ENCODE results near the gene MCF2L.

Gene MCF2L

DNA sequence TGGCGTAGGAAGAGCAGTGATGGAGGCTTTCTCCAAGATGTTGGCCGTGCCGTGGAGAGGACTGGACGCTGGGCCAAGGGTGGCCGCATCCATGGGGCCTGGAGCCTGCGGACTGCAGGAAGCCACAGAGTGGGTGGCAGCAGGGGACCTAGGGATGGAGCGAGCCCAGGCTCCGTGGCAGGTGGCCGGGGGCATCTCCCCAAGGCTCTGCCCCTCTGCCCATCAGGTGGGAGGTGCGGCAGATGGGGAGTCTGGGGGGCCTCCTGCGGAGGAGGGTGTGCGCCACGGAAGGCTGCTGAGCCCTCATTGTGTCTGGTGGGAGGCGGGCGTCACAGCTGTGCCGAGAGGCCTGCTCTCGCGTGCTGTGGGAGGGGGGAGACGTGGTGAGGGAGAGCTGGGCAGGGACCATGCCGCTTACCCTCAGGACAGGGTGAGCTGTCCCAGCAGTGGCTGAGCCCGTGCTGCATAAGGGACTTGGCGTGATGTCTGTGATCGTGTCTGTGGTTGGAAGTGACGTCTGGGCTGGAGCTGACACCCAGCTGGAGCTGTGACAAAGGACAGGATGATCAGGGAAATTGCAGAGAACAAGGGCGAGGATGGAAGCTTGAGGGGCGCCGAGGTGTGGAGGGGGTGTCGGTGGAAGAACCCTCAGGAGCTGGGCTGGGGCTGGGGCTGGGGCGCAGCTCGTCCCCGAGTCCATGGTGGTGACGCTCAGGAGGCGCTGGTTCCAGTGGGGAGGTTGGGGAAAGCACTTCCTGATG, 13.4 kb downstream of the MCF2L start:
- H3K9me3 ChIP-seq (ENCODE audit: control insufficient read depth, insufficient read depth, low read depth, low read length): no peaks in the 10 kb centered on the region
- peaks cover 22% of the 10 kb centered on the region; the same call in 1 of the 2 replicates for H3K4me1 ChIP-seq (ENCODE audit: control insufficient read depth, insufficient read depth, low read length)
- no peak overlapping the region for H3K9ac ChIP-seq (ENCODE audit: low read length)
- H3K4me3 ChIP-seq (ENCODE audit: low read depth, low read length): no peak overlapping the region
- H3K27ac ChIP-seq (ENCODE audit: low read depth, low read length): no peak overlapping the region
- H3K27me3 ChIP-seq (ENCODE audit: control insufficient read depth, insufficient read depth, low read length): no peaks in the 10 kb centered on the region; the same call in 1 of the 2 replicates
- H3K36me3 ChIP-seq (ENCODE audit: control insufficient read depth, insufficient read depth, low read length): no peaks in the 10 kb centered on the region

DNA sequence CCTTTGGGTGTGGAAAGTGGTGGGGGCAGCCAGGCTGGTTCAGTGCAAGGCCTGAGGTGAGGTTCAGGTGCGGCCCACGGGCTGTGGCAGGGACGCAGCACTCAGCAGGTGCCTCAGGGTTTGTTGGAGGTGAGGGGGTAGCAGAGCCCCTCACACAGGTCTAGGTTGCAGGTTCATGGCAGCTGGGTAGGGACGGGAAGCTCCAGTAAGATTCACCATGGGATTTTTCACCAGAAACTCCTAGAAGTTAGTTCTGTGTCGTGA, 14.0 kb downstream of the MCF2L start:
- no peaks in the 10 kb centered on the region for H3K36me3 ChIP-seq (ENCODE audit: control insufficient read depth, insufficient read depth, low read length)
- H3K27ac ChIP-seq (ENCODE audit: low read depth, low read length): no peak overlapping the region
- no peak overlapping the region for H3K4me3 ChIP-seq (ENCODE audit: low read depth, low read length)
- H3K4me1 ChIP-seq (ENCODE audit: control insufficient read depth, insufficient read depth, low read length): peaks cover 22% of the 10 kb centered on the region; the same call in 1 of the 2 replicates
- H3K27me3 ChIP-seq (ENCODE audit: control insufficient read depth, insufficient read depth, low read length): no peaks in the 10 kb centered on the region; the same call in 1 of the 2 replicates
- no peak overlapping the region for H3K9ac ChIP-seq (ENCODE audit: low read length)
- no peaks in the 10 kb centered on the region for H3K9me3 ChIP-seq (ENCODE audit: control insufficient read depth, insufficient read depth, low read depth, low read length)

GRCh38 chr13:112983428-112984196, 14.6 kb downstream of the MCF2L start:
- H3K27ac ChIP-seq (ENCODE audit: low read depth, low read length): no peak overlapping the region
- H3K9me3 ChIP-seq (ENCODE audit: control insufficient read depth, insufficient read depth, low read depth, low read length): no peaks in the 10 kb centered on the region
- H3K36me3 ChIP-seq (ENCODE audit: control insufficient read depth, insufficient read depth, low read length): no peaks in the 10 kb centered on the region
- H3K4me1 ChIP-seq (ENCODE audit: control insufficient read depth, insufficient read depth, low read length): peaks cover 22% of the 10 kb centered on the region; the same call in 1 of the 2 replicates
- H3K27me3 ChIP-seq (ENCODE audit: control insufficient read depth, insufficient read depth, low read length): no peaks in the 10 kb centered on the region; the same call in 1 of the 2 replicates
- no peak overlapping the region for H3K4me3 ChIP-seq (ENCODE audit: low read depth, low read length)
- no peak overlapping the region for H3K9ac ChIP-seq (ENCODE audit: low read length)

DNA sequence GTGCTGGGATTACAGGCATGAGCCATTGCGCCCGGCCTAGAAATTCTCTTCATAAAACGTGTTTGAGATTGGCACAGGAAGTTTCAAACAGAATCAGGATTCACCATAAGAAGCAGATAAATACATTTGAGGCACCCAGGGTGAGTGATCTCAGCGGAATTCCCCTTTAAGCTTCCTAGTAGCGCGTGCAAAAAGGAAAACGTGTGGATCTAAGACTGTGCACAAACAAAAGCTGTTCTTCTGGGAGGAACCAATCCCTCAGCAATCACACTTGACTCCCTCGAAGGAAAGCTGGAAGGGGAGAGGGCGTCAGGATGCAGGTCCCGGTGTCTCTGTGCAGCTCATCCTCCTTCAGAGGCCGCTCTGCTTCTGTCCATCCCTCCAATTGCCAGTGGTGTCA, 15.5 kb downstream of the MCF2L start:
- Histone ChIP-seq H3K36me3 (ENCODE audit: control insufficient read depth, insufficient read depth, low read length) (no peaks in the 10 kb centered on the region), H3K4me3 (ENCODE audit: low read depth, low read length) (no peak overlapping the region), H3K4me1 (ENCODE audit: control insufficient read depth, insufficient read depth, low read length) (peaks cover 17% of the 10 kb centered on the region; the same call in 1 of the 2 replicates), H3K27ac (ENCODE audit: low read depth, low read length) (no peak overlapping the region), H3K9me3 (ENCODE audit: control insufficient read depth, insufficient read depth, low read depth, low read length) (peaks cover under 1% of the 10 kb centered on the region; the same call in 1 of the 2 replicates), H3K27me3 (ENCODE audit: control insufficient read depth, insufficient read depth, low read length) (no peaks in the 10 kb centered on the region; the same call in 1 of the 2 replicates), H3K9ac (ENCODE audit: low read length) (no peak overlapping the region)

DNA sequence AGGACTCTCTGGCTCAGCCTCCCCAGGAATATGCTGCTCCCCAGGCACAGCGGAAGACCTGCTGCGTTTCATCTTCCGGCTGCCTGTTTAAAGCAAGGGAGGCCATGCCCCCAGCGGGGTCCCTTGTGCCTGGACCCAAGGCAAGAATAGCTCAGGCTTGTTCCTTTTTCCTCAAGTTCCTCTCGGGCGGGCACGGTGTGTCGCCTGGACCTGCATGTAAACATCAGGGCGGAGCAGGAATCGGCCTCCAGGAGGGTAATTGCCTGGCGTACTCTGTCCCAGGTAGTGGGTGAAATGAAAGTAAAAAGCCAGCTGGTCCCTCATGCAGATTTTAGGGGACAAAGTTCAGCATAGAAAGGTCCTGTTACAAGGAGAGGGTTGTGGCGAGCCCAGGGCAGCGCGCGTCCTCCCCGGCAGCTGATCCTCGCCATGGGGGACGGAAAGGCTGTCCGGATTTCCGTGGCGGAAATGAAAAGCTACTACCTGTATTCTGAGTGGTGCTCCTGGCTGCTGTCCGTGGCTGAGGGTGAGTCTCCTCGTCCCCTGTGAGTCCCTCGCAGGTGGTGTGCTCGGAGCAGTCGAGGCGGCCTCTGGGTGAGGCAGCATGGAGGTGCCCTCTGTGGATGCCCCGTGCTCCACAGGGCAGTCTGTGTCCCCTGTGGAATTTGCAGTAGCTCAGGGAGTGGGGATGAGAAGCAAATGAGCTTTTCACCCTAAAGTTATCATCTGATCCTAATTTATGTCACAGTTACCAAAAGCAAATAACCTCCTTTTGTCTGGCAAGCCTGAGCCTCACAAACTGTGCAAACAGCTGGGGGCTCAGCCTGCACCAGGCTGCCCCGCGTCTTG, 16.2 kb downstream of the MCF2L start:
- peaks cover 17% of the 10 kb centered on the region; the same call in 1 of the 2 replicates for H3K4me1 ChIP-seq (ENCODE audit: control insufficient read depth, insufficient read depth, low read length)
- H3K9ac ChIP-seq (ENCODE audit: low read length): no peak overlapping the region
- H3K9me3 ChIP-seq (ENCODE audit: control insufficient read depth, insufficient read depth, low read depth, low read length): peaks cover 7% of the 10 kb centered on the region; the same call in 1 of the 2 replicates
- H3K36me3 ChIP-seq (ENCODE audit: control insufficient read depth, insufficient read depth, low read length): no peaks in the 10 kb centered on the region
- no peak overlapping the region for H3K27ac ChIP-seq (ENCODE audit: low read depth, low read length)
- H3K27me3 ChIP-seq (ENCODE audit: control insufficient read depth, insufficient read depth, low read length): no peaks in the 10 kb centered on the region; the same call in 1 of the 2 replicates
- no peak overlapping the region for H3K4me3 ChIP-seq (ENCODE audit: low read depth, low read length)

- Histone ChIP-seq H3K36me3 (ENCODE audit: control insufficient read depth, insufficient read depth, low read length) (no peaks in the 10 kb centered on the region), H3K4me1 (ENCODE audit: control insufficient read depth, insufficient read depth, low read length) (peaks cover 17% of the 10 kb centered on the region; the same call in 1 of the 2 replicates), H3K9ac (ENCODE audit: low read length) (no peak overlapping the region), H3K9me3 (ENCODE audit: control insufficient read depth, insufficient read depth, low read depth, low read length) (peaks cover 8% of the 10 kb centered on the region; the same call in 1 of the 2 replicates), H3K27ac (ENCODE audit: low read depth, low read length) (no peak overlapping the region), H3K4me3 (ENCODE audit: low read depth, low read length) (no peak overlapping the region), H3K27me3 (ENCODE audit: control insufficient read depth, insufficient read depth, low read length) (no peaks in the 10 kb centered on the region)
Observed at GRCh38 chr13:112985803-112986408, 16.9 kb downstream of the MCF2L start.

DNA sequence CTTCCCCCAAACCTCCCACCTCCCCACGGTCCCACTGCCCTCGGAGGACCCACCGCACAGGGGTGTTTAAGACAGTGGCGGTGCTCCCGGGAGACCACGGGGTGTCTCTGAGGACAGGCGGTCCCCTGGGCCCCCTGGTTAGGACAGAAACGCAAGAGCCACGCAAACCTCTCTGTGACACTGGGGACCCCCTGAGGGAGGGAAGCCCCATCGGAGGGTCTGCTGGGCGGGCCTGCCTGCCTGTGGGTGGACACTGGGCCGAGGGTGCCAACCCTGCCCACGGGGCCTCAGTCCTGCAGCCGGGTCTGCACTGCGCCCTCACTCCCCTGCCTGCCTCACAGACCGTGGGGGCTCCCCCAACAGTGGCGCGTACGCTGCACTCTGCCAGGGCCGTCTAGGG, 17.5 kb downstream of the MCF2L start:
- no peaks in the 10 kb centered on the region for H3K27me3 ChIP-seq (ENCODE audit: control insufficient read depth, insufficient read depth, low read length)
- no peak overlapping the region for H3K9ac ChIP-seq (ENCODE audit: low read length)
- H3K36me3 ChIP-seq (ENCODE audit: control insufficient read depth, insufficient read depth, low read length): no peaks in the 10 kb centered on the region
- H3K4me3 ChIP-seq (ENCODE audit: low read depth, low read length): no peak overlapping the region
- H3K27ac ChIP-seq (ENCODE audit: low read depth, low read length): no peak overlapping the region
- peaks cover 14% of the 10 kb centered on the region; the same call in 1 of the 2 replicates for H3K4me1 ChIP-seq (ENCODE audit: control insufficient read depth, insufficient read depth, low read length)
- H3K9me3 ChIP-seq (ENCODE audit: control insufficient read depth, insufficient read depth, low read depth, low read length): peaks cover 8% of the 10 kb centered on the region; the same call in 1 of the 2 replicates

DNA sequence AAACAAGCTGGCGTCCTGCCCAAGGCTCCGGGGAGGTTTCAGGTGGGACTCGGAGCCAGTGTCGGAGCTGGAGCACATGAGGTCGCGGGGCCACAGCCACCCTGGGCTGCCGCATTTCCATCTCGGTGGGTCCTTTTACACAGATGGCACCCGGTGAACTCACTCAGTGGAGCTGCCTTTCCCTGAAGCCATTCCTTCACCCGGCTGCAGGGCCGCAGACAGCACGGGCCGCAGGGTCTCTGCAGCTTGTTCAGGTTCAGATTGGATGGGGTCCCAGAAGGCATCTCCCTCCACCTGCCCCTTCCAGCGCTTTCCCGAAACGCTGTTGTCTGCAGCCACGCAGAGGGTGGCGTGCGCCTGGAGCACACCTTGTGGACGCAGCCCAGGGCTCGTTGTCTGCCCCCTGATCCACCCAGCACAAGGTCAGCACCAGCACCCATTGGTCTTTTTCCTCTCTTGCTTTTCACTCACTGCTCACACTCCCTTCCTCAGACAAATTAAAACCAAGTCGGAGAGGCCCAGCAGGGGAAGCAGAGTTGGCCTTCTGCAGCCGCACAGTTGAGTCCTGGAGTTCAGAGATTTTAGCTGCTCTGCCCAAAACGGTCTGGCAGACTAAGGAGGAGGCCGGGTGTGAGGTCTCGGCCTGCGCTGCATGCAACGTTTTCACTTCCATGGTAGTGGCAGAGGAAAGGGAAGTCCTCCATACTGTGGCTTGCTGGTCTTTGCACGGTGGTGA, 18.1 kb downstream of the MCF2L start:
- Histone ChIP-seq H3K4me1 (ENCODE audit: control insufficient read depth, insufficient read depth, low read length) (peaks cover 14% of the 10 kb centered on the region; the same call in 1 of the 2 replicates), H3K27ac (ENCODE audit: low read depth, low read length) (no peak overlapping the region), H3K4me3 (ENCODE audit: low read depth, low read length) (no peak overlapping the region), H3K9ac (ENCODE audit: low read length) (no peak overlapping the region), H3K27me3 (ENCODE audit: control insufficient read depth, insufficient read depth, low read length) (no peaks in the 10 kb centered on the region), H3K36me3 (ENCODE audit: control insufficient read depth, insufficient read depth, low read length) (no peaks in the 10 kb centered on the region), H3K9me3 (ENCODE audit: control insufficient read depth, insufficient read depth, low read depth, low read length) (peaks cover 8% of the 10 kb centered on the region; the same call in 1 of the 2 replicates)

GRCh38 chr13:112987682-112988024, 18.6 kb downstream of the MCF2L start:
- Histone ChIP-seq H3K9ac (ENCODE audit: low read length) (no peak overlapping the region), H3K36me3 (ENCODE audit: control insufficient read depth, insufficient read depth, low read length) (no peaks in the 10 kb centered on the region), H3K4me3 (ENCODE audit: low read depth, low read length) (no peak overlapping the region), H3K9me3 (ENCODE audit: control insufficient read depth, insufficient read depth, low read depth, low read length) (peaks cover 8% of the 10 kb centered on the region; the same call in 1 of the 2 replicates), H3K4me1 (ENCODE audit: control insufficient read depth, insufficient read depth, low read length) (peaks cover 14% of the 10 kb centered on the region; the same call in 1 of the 2 replicates), H3K27me3 (ENCODE audit: control insufficient read depth, insufficient read depth, low read length) (no peaks in the 10 kb centered on the region), H3K27ac (ENCODE audit: low read depth, low read length) (no peak overlapping the region)

DNA sequence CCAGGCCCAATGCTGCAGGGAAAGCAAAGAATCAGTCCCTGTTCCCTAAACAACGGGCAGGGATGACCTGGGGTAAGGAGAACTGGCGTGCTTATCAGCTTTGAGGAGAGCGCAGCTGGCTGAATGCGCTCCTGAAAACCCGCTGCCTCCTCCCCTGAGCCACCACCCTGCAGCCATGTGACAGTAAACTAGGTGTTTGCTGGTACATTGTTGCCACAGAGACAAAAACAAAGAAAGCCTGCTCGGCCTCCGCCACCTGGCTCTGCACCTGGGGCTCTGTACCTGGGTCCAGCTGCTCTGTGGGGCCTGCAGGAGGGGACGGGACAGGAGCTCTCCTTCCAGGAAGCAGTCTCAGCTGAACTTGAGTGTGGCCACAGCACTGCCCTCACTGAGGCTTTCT, 21.8 kb downstream of the MCF2L start:
- Histone ChIP-seq H3K9ac (ENCODE audit: low read length) (no peak overlapping the region), H3K36me3 (ENCODE audit: control insufficient read depth, insufficient read depth, low read length) (no peaks in the 10 kb centered on the region), H3K4me3 (ENCODE audit: low read depth, low read length) (no peak overlapping the region), H3K27ac (ENCODE audit: low read depth, low read length) (no peak overlapping the region), H3K4me1 (ENCODE audit: control insufficient read depth, insufficient read depth, low read length) (no peaks in the 10 kb centered on the region; the same call in 1 of the 2 replicates), H3K9me3 (ENCODE audit: control insufficient read depth, insufficient read depth, low read depth, low read length) (peaks cover 8% of the 10 kb centered on the region; the same call in 1 of the 2 replicates), H3K27me3 (ENCODE audit: control insufficient read depth, insufficient read depth, low read length) (no peaks in the 10 kb centered on the region)
